Measurements from ENCODE around the gene BDH1.
"Not testable (repeated sequence)": the region's sequence is repeated elsewhere in the genome, so short reads cannot be mapped to it uniquely, and the experiment has no call there.

The BDH1 gene

DNA sequence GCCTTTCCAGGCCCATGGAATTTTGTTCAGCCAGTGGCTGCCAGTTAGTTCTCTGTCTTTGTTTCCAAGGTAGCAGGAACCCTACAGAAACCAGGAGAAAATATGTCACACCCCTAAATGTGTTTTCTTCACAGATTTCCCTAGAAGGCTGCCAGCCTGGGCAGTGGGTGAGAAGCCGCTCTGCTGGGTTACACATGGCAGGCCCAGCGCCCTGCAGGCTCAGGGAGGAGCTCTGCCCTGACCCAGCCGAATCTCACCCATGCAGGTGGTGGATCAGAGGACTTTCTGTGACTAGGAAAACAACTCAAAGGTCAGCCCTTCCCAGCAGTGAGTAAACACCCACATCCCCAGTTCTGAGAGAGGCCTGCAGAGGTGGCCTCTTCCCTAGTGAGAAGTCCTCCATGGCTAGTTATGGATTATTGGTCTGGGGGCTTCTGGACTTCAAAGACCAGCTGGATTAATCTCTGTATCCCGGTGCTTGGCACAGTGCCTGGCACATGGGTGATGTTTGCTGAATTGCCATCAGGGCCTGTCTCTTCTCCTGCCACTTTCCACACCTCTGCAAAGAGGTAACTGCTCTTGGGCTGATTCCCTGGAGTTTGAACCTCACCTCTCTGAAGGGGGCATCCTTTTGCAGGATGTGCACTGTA, 34.7 kb upstream of the BDH1 start:
- Mint-ChIP-seq H3K4me1 (peaks cover 73% of the 10 kb centered on the region), H3K27me3 (peaks cover 3% of the 10 kb centered on the region), H3K4me3 (no peak overlapping the region), H3K9me3 (peaks cover under 1% of the 10 kb centered on the region), H3K27ac (peak overlapping the region; percentile 83), H3K36me3 (peaks cover 22% of the 10 kb centered on the region)
- CTCF ChIA-PET = interaction anchor here (5.7 kb wide), 1 partner anchor 8 kb away, joined by 26 read pairs; no protein-coding TSS in a partner anchor
- no peak for DNase-seq

- peaks cover 21% of the 10 kb centered on the region for H3K36me3 Mint-ChIP-seq
- CTCF ChIA-PET = interaction anchor here (5.7 kb wide), 1 partner anchor 9 kb away, joined by 26 read pairs; no protein-coding TSS in a partner anchor
- H3K27ac Mint-ChIP-seq = no peak overlapping the region
- H3K9me3 Mint-ChIP-seq = no peaks in the 10 kb centered on the region
- peaks cover 67% of the 10 kb centered on the region for H3K4me1 Mint-ChIP-seq
- DNase-seq = no peak
- H3K27me3 Mint-ChIP-seq = peaks cover 3% of the 10 kb centered on the region
- H3K4me3 Mint-ChIP-seq = no peak overlapping the region
These were observed 33.8 kb upstream of the BDH1 start for GRCh38 chr3:197589545-197589944.

DNA sequence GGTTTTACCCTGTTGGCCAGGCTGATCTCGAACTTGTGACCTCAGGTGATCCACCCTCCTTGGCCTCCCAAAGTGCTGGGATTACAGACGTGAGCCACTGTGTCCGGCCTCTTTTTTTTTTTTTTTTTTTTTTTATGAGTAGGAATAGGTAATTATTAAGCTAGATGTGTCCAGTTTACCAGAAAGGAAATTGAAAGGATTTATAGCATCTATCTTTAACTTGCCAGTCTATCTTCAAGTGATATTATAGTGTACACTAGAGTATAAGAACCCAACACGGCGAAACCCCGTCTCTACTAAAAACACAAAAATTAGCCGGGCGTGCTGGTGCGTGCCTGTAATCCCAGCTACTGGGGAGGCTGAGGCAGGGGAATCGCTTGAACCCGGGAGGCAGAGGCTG, 31.0 kb upstream of the BDH1 start:
- H3K27ac Mint-ChIP-seq, H3K27me3 Mint-ChIP-seq, DNase-seq, H3K9me3 Mint-ChIP-seq, H3K4me3 Mint-ChIP-seq: not testable (repeated sequence)
- Mint-ChIP-seq H3K36me3 (peaks cover 12% of the 10 kb centered on the region), H3K4me1 (peaks cover 40% of the 10 kb centered on the region)
- CTCF ChIA-PET = interaction anchor here (1.0 to 5.7 kb wide), 2 partner anchors 9 to 12 kb away, joined by 3 to 26 read pairs; no protein-coding TSS in a partner anchor

GRCh38 chr3:197586181-197586580, 30.4 kb upstream of the BDH1 start:
- Mint-ChIP-seq H3K4me1 (peaks cover 34% of the 10 kb centered on the region), H3K27me3 (peaks cover 7% of the 10 kb centered on the region), H3K27ac (peak overlapping the region; percentile 15), H3K4me3 (no peak overlapping the region), H3K36me3 (peaks cover 7% of the 10 kb centered on the region), H3K9me3 (no peaks in the 10 kb centered on the region)
- CTCF ChIA-PET = interaction anchor here (1.0 to 5.7 kb wide), 2 partner anchors 8 to 13 kb away, joined by 3 to 26 read pairs; no protein-coding TSS in a partner anchor
- no peak for DNase-seq

- H3K9me3 Mint-ChIP-seq = no peaks in the 10 kb centered on the region
- CTCF ChIA-PET = no interaction called here
- H3K36me3 Mint-ChIP-seq = peaks cover 4% of the 10 kb centered on the region
- peaks cover 7% of the 10 kb centered on the region for H3K27me3 Mint-ChIP-seq
- no peak overlapping the region for H3K27ac Mint-ChIP-seq
- H3K4me1 Mint-ChIP-seq = peaks cover 21% of the 10 kb centered on the region
- DNase-seq = no peak
- no peak overlapping the region for H3K4me3 Mint-ChIP-seq
These were observed 29.0 kb upstream of the BDH1 start for GRCh38 chr3:197584733-197585132.

DNA sequence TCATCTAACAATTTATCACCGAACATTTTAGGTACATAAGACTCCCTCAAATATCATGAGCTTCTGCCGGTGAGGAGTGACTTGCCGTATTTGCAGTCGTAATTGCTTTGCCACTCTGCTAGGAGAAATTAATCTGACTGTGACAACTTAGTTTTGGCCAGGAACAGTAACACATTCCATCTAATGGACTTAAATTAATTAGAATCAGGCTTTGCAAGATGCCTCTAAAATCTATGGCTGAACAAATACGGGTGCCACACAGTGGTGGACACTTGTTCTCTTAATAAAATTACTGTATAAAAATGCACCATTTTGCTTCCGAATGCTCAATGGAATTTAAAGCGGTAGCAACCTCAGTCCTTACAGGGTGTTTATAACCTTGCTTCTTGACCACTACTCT, 27.6 kb upstream of the BDH1 start:
- Mint-ChIP-seq H3K4me1 (peaks cover 17% of the 10 kb centered on the region), H3K27me3 (peaks cover 7% of the 10 kb centered on the region), H3K9me3 (no peaks in the 10 kb centered on the region), H3K4me3 (no peak overlapping the region), H3K27ac (no peak overlapping the region), H3K36me3 (peaks cover 8% of the 10 kb centered on the region)
- CTCF ChIA-PET = interaction anchor here (1.1 kb wide), 1 partner anchor 16 kb away, joined by 6 read pairs; no protein-coding TSS in a partner anchor
- no peak for DNase-seq

DNA sequence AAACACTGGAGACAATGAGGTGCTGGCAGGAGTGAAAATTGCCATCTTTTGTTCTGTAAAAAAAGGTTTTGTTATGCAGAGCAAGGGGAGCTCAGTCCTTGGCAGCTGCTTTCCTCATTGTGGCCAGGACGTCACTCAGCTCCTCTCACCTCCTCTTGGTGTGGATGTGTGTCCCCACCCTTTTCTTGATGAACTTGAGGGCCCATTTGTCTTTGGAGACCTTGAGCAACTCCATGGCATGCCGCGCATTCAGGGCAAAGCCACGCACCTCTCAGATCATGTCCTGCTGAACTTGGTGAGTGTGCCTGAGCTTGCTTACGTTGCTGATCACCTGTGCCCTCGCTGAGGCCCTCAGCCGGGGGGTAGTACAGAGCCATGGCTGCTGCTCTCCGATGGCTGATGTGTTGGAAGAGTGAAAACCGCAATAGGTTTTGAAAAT, 24.5 kb upstream of the BDH1 start:
- H3K9me3 Mint-ChIP-seq = no peaks in the 10 kb centered on the region
- H3K27me3 Mint-ChIP-seq = peaks cover 18% of the 10 kb centered on the region
- H3K4me1 Mint-ChIP-seq = no peaks in the 10 kb centered on the region
- no peak overlapping the region for H3K4me3 Mint-ChIP-seq
- no peak overlapping the region for H3K27ac Mint-ChIP-seq
- peaks cover 14% of the 10 kb centered on the region for H3K36me3 Mint-ChIP-seq
- no peak for DNase-seq
- CTCF ChIA-PET = interaction anchor here (2.0 kb wide), 1 partner anchor 19 kb away, joined by 7 read pairs; no protein-coding TSS in a partner anchor

DNA sequence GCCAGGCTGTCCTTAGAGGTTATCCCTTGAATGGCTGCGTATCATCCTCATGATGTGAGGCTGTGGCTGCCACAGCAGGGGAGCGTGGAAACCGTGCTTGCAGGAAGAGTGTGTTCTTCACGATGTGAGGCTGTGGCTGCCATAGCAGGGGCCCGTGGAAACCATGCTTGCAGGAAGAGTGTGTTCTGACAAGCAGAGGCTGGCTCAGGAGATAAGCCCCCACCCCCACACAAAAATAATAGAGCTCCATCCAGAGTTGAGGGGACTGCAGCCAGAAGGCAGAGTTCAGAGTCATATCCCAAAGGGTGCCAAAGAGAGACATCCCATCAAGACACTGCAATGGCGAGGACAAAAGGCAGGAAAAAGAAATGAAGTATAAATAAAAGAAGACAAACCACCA, 22.6 kb upstream of the BDH1 start:
- H3K27ac Mint-ChIP-seq = peak overlapping the region; percentile 26
- no peaks in the 10 kb centered on the region for H3K9me3 Mint-ChIP-seq
- H3K4me3 Mint-ChIP-seq = no peak overlapping the region
- CTCF ChIA-PET = interaction anchor here (0.9 to 2.4 kb wide), 2 partner anchors 8 to 21 kb away, joined by 3 to 11 read pairs; no protein-coding TSS in a partner anchor
- no peak for DNase-seq
- H3K4me1 Mint-ChIP-seq = peaks cover 2% of the 10 kb centered on the region
- peaks cover 27% of the 10 kb centered on the region for H3K27me3 Mint-ChIP-seq
- H3K36me3 Mint-ChIP-seq = peaks cover 17% of the 10 kb centered on the region

- Mint-ChIP-seq H3K9me3 (no peaks in the 10 kb centered on the region), H3K36me3 (peaks cover 18% of the 10 kb centered on the region), H3K4me3 (no peak overlapping the region), H3K4me1 (peaks cover 2% of the 10 kb centered on the region), H3K27me3 (peaks cover 27% of the 10 kb centered on the region), H3K27ac (no peak overlapping the region)
- CTCF ChIA-PET = interaction anchor here (0.9 to 2.4 kb wide), 2 partner anchors 9 to 22 kb away, joined by 3 to 11 read pairs; no protein-coding TSS in a partner anchor
- no peak for DNase-seq
These were observed 21.8 kb upstream of the BDH1 start for GRCh38 chr3:197577366-197578074.

- CTCF ChIA-PET = interaction anchor here (2.4 kb wide), 1 partner anchor 22 kb away, joined by 11 read pairs; no protein-coding TSS in a partner anchor
- H3K4me1 Mint-ChIP-seq = peaks cover 2% of the 10 kb centered on the region
- no peak for DNase-seq
- peaks cover 24% of the 10 kb centered on the region for H3K27me3 Mint-ChIP-seq
- no peak overlapping the region for H3K27ac Mint-ChIP-seq
- no peak overlapping the region for H3K4me3 Mint-ChIP-seq
- peaks cover 18% of the 10 kb centered on the region for H3K36me3 Mint-ChIP-seq
- no peaks in the 10 kb centered on the region for H3K9me3 Mint-ChIP-seq
These were observed 21.1 kb upstream of the BDH1 start for GRCh38 chr3:197576838-197577237.

GRCh38 chr3:197575362-197575761, 19.6 kb upstream of the BDH1 start:
- peaks cover 24% of the 10 kb centered on the region for H3K36me3 Mint-ChIP-seq
- CTCF ChIA-PET = no interaction called here
- no peak overlapping the region for H3K4me3 Mint-ChIP-seq
- H3K4me1 Mint-ChIP-seq = peaks cover 2% of the 10 kb centered on the region
- peaks cover 26% of the 10 kb centered on the region for H3K27me3 Mint-ChIP-seq
- no peak overlapping the region for H3K27ac Mint-ChIP-seq
- H3K9me3 Mint-ChIP-seq = peaks cover 9% of the 10 kb centered on the region
- no peak for DNase-seq

DNA sequence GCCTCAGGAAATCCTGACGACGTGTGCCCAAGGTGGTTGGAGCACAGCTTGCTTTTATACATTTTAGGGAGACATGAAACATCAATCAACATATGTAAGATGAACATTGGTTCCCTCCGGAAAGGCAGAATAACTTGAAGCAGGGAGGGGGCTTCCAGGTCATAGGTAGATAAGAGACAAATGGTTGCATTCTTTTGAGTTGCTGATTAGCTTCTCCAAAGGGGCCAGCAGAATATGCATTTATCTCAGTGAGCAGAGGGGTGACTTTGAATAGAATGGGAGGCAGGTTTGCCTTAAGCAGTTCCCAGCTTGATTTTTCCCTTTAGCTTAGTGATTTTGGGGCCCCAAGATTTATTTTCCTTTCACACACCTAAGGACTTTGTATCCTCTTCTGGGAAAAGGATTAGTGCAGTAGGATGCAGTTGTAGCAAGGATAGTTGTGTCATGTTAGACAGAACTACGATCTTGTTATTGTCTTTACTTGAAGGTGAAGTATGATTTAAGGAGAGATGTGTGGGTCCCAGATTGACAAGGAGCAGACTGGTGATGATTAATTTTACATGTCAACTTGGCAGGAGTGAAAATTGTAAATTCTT, 18.7 kb upstream of the BDH1 start:
- CTCF ChIA-PET = not testable (repeated sequence)

DNA sequence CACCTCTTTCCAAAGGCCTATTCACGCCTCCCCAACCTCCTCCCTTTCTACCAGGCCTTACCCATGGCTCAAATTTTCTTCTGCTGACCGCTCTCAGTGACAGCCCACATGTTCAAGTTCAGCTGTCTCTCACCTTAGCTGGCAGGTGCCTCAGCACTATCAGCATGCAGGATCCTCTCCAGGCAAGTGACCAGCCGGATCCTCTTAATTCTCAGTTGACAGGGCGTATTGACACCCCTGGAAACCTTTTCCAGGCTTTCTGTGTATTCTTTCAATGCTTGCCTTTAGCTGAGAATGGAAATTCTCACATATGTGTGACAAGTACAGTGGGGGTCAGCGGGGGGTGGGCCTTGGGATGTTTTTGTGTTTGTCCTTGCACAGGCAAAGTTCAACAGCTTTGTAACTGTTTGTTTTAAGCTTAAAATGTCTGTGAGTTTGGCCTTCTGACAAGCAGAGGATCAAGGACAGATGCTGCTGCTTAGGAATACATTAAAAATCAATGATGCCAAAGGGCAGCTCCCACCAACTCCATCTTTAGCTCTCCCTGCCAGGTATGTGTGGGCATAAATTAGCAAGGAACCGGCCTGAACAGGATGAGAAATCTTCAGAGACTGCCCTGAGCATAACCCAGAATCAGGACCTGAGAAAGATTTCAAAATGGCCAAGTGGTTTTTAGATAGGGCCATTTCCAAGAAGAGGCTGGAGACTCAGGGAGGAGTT, 17.4 kb upstream of the BDH1 start:
- Mint-ChIP-seq H3K4me3 (no peak overlapping the region), H3K36me3 (peaks cover 24% of the 10 kb centered on the region), H3K9me3 (peaks cover 22% of the 10 kb centered on the region), H3K4me1 (peaks cover 7% of the 10 kb centered on the region), H3K27ac (no peak overlapping the region), H3K27me3 (peaks cover 36% of the 10 kb centered on the region)
- DNase-seq = no peak
- CTCF ChIA-PET = interaction anchor here (0.8 kb wide), 1 partner anchor 26 kb away, joined by 3 read pairs; no protein-coding TSS in a partner anchor

More for the DNA sequence above, 18.7 kb upstream of the BDH1 start:
- peaks cover 33% of the 10 kb centered on the region for H3K27me3 Mint-ChIP-seq
- not testable (repeated sequence) for H3K4me3 Mint-ChIP-seq, H3K4me1 Mint-ChIP-seq, H3K27ac Mint-ChIP-seq, DNase-seq
- peaks cover 28% of the 10 kb centered on the region for H3K36me3 Mint-ChIP-seq
- peaks cover 18% of the 10 kb centered on the region for H3K9me3 Mint-ChIP-seq

DNA sequence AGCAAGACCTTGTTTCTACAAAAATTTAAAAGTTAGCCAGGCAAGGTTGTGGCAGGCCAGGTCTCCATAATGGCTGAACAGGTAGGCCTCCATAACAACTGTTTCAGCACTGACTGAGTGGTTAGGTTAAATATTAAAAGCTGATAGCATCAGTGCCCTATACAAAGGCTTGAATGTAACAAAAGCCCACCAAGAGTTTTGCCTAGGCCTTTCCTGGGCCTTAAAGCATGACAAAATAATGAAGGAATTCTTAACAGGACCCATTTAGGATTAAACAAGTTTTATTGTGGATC, 16.1 kb upstream of the BDH1 start:
- H3K4me3 Mint-ChIP-seq, H3K4me1 Mint-ChIP-seq, H3K27ac Mint-ChIP-seq, CTCF ChIA-PET, DNase-seq: not testable (repeated sequence)
- Mint-ChIP-seq H3K36me3 (peaks cover 18% of the 10 kb centered on the region), H3K27me3 (peaks cover 41% of the 10 kb centered on the region), H3K9me3 (peaks cover 28% of the 10 kb centered on the region)

Data from activated naive CD4-positive, alpha-beta T cell treated with anti-CD3 and anti-CD28 coated beads, Interleukin-2, amount 10 ng/mL, durations not matched to agents 7 days and 5 days (primary cell).